Measurements from ENCODE around the gene MST1. TPM values are rescaled to one million over a fixed set of nuclear protein-coding genes. Genes with fewer than 3 reads are reported as not detected.

The MST1 gene
- total RNA-seq, 5 donors from 2014 or later (not counting 1 experiment from before 2014, with no cell fraction given): 9.9 to 16.1 (median 12.6) TPM

DNA sequence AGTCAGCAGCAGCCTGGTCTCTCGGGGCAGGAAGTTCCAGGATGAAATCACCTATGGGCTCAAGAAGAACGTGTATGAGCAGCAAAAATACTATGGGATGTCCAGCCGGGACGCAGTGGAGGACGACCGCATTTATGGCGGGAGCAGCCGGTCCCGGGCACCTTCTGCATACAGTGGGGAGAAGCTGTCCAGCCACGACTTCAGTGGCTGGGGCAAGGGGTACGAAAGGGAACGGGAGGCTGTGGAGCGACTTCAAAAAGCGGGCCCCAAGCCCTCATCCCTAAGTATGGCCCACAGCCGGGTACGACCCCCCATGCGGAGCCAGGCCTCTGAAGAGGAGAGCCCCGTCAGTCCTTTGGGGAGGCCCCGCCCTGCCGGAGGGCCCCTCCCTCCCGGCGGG is 27.3 kb downstream of the MST1 start:
- no peaks in the 10 kb centered on the region for H3K36me3 ChIP-seq (ENCODE audit: control insufficient read depth in 2 of 2, extremely low read depth in 1 of 2, insufficient read depth in 1 of 2, low read length in 1 of 2)
- H3K27me3 ChIP-seq (replicated peaks in 1 of 2; ENCODE audit: control insufficient read depth in 2 of 2, extremely low read depth in 1 of 2, insufficient read depth in 2 of 2, low read length in 1 of 2): peaks cover 0 to 45% of the 10 kb centered on the region in 2 experiments
- H3K27ac Mint-ChIP-seq: no peak overlapping the region
- no peaks in the 10 kb centered on the region for H3K4me1 Mint-ChIP-seq
- POLR2A ChIA-PET: no interaction called here
- no peaks in the 10 kb centered on the region for H3K9me3 ChIP-seq
- no peak for DNase-seq
- no peak overlapping the region for H3K4me3 Mint-ChIP-seq
- WGBS (ENCODE audit: insufficient coverage): 86% methylated on average over 19 of the region's 22 CpGs
- no peak overlapping the region for H3K27ac ChIP-seq (ENCODE audit: low read length)
- CTCF ChIA-PET: no interaction called here
- H3K4me3 ChIP-seq (ENCODE audit: control insufficient read depth in 1 of 2, extremely low read depth in 1 of 2, low read length in 1 of 2): no peak overlapping the region
- no peaks in the 10 kb centered on the region for H3K36me3 Mint-ChIP-seq
- H3K4me1 ChIP-seq (ENCODE audit: control insufficient read depth in 1 of 2, extremely low read depth in 1 of 2, insufficient read depth in 2 of 2, low read length in 2 of 2): no peaks in the 10 kb centered on the region
- ATAC-seq (replicated peaks in 1 of 4): no peak
- H3K9me3 Mint-ChIP-seq: no peaks in the 10 kb centered on the region
- peaks cover 0 to 7% of the 10 kb centered on the region in 2 donors for H3K27me3 Mint-ChIP-seq

DNA sequence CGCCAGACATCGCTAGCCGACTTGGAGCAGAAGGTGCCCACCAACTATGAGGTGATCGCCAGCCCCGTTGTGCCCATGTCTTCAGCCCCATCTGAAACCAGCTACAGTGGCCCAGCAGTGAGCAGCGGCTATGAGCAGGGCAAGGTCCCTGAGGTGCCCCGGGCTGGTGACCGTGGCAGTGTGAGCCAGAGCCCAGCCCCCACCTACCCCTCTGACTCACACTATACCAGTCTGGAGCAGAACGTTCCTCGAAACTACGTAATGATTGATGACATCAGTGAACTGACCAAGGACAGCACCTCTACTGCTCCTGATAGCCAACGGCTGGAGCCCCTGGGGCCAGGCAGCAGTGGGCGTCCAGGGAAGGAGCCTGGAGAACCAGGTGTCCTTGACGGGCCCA is 28.0 kb downstream of the MST1 start:
- ChIA-PET CTCF (no interaction called here), POLR2A (no interaction called here)
- no peaks in the 10 kb centered on the region for H3K9me3 ChIP-seq
- ATAC-seq (replicated peaks in 1 of 4) (no peak), DNase-seq (no peak)
- H3K4me1 ChIP-seq (ENCODE audit: control insufficient read depth in 1 of 2, extremely low read depth in 1 of 2, insufficient read depth in 2 of 2, low read length in 2 of 2): no peaks in the 10 kb centered on the region
- WGBS (ENCODE audit: insufficient coverage): 91% methylated on average over 14 of the region's 14 CpGs
- H3K27ac ChIP-seq (ENCODE audit: low read length): no peak overlapping the region
- Mint-ChIP-seq H3K27ac (no peak overlapping the region), H3K4me1 (peaks cover 0 to 3% (median 0%) of the 10 kb centered on the region in 3 donors), H3K27me3 (peaks cover 3 to 10% of the 10 kb centered on the region in 2 donors), H3K9me3 (no peaks in the 10 kb centered on the region), H3K36me3 (no peaks in the 10 kb centered on the region), H3K4me3 (no peak overlapping the region)
- no peaks in the 10 kb centered on the region for H3K36me3 ChIP-seq (ENCODE audit: control insufficient read depth in 2 of 2, extremely low read depth in 1 of 2, insufficient read depth in 1 of 2, low read length in 1 of 2)
- H3K27me3 ChIP-seq (replicated peaks in 1 of 2; ENCODE audit: control insufficient read depth in 2 of 2, extremely low read depth in 1 of 2, insufficient read depth in 2 of 2, low read length in 1 of 2): peaks cover 0 to 50% of the 10 kb centered on the region in 2 experiments
- H3K4me3 ChIP-seq (ENCODE audit: control insufficient read depth in 1 of 2, extremely low read depth in 1 of 2, low read length in 1 of 2): no peak overlapping the region

DNA sequence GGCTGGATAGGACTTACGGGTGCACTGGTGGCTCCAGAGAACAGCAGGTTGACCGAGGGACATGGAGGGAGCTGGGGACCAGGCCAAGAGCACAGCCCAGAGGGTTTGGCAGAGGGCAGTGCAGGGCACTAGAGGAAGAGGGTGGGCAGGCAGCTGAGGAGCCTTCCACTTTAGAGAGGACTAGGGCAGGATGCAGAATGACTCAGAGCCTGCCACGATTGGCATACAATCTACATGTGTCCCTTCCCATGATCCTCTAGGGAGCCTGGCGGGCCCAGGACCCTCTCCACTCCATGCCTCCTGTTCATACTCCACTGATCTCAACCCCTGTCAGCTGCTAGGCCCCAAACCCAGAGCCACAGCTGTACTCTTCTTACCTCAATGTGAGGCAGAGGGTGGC is 29.5 kb downstream of the MST1 start:
- Mint-ChIP-seq H3K4me1 (peaks cover 0 to 3% (median 0%) of the 10 kb centered on the region in 3 donors), H3K27ac (no peak overlapping the region), H3K27me3 (peaks cover 4 to 13% of the 10 kb centered on the region in 2 donors), H3K36me3 (no peaks in the 10 kb centered on the region), H3K9me3 (no peaks in the 10 kb centered on the region), H3K4me3 (no peak overlapping the region)
- H3K36me3 ChIP-seq (ENCODE audit: control insufficient read depth in 2 of 2, extremely low read depth in 1 of 2, insufficient read depth in 1 of 2, low read length in 1 of 2): no peaks in the 10 kb centered on the region
- H3K4me1 ChIP-seq (ENCODE audit: control insufficient read depth in 1 of 2, extremely low read depth in 1 of 2, insufficient read depth in 2 of 2, low read length in 2 of 2): no peaks in the 10 kb centered on the region
- POLR2A ChIA-PET: no interaction called here
- no peaks in the 10 kb centered on the region for H3K9me3 ChIP-seq
- no peak for DNase-seq
- H3K4me3 ChIP-seq (ENCODE audit: control insufficient read depth in 1 of 2, extremely low read depth in 1 of 2, low read length in 1 of 2): no peak overlapping the region
- H3K27ac ChIP-seq (ENCODE audit: low read length): no peak overlapping the region
- no peak for ATAC-seq (replicated peaks in 1 of 4)
- H3K27me3 ChIP-seq (replicated peaks in 1 of 2; ENCODE audit: control insufficient read depth in 2 of 2, extremely low read depth in 1 of 2, insufficient read depth in 2 of 2, low read length in 1 of 2): peaks cover 0 to 50% of the 10 kb centered on the region in 2 experiments
- 48% methylated on average over 4 of the region's 4 CpGs for WGBS (ENCODE audit: insufficient coverage)
- CTCF ChIA-PET: no interaction called here

DNA sequence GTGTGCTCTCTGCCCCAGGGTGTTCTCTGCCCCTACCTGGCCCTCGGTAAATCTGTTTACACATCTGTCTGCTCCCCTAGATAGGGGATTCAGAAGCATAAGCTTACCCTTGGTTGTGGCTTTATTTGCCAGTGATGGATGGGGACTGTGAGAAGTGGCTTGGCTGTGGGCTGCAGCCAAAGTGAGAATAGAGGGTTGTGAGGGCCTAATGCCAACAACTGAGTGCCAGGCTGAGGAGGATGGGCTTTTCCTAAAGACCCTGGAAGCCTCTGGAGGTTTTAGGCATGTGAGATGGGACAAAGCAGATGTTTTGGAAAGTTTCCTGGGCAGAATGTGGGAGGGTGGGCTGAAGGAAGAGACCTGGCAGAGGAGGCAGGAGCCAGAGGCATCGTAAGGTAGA is 30.6 kb downstream of the MST1 start:
- Mint-ChIP-seq H3K4me3 (no peak overlapping the region), H3K4me1 (peaks cover 0 to 4% (median 0%) of the 10 kb centered on the region in 3 donors), H3K36me3 (no peaks in the 10 kb centered on the region), H3K27ac (no peak overlapping the region), H3K27me3 (peaks cover 4 to 17% of the 10 kb centered on the region in 2 donors), H3K9me3 (no peaks in the 10 kb centered on the region)
- Histone ChIP-seq H3K9me3 (no peaks in the 10 kb centered on the region), H3K4me1 (ENCODE audit: control insufficient read depth in 1 of 2, extremely low read depth in 1 of 2, insufficient read depth in 2 of 2, low read length in 2 of 2) (no peaks in the 10 kb centered on the region), H3K4me3 (ENCODE audit: control insufficient read depth in 1 of 2, extremely low read depth in 1 of 2, low read length in 1 of 2) (no peak overlapping the region), H3K27ac (ENCODE audit: low read length) (no peak overlapping the region), H3K36me3 (ENCODE audit: control insufficient read depth in 2 of 2, extremely low read depth in 1 of 2, insufficient read depth in 1 of 2, low read length in 1 of 2) (no peaks in the 10 kb centered on the region), H3K27me3 (replicated peaks in 1 of 2; ENCODE audit: control insufficient read depth in 2 of 2, extremely low read depth in 1 of 2, insufficient read depth in 2 of 2, low read length in 1 of 2) (peaks cover 0 to 44% of the 10 kb centered on the region in 2 experiments)
- 78% methylated on average over 1 of the region's 2 CpGs for WGBS (ENCODE audit: insufficient coverage)
- ChIA-PET POLR2A (no interaction called here), CTCF (no interaction called here)
- ATAC-seq (replicated peaks in 1 of 4) (no peak), DNase-seq (no peak)

DNA sequence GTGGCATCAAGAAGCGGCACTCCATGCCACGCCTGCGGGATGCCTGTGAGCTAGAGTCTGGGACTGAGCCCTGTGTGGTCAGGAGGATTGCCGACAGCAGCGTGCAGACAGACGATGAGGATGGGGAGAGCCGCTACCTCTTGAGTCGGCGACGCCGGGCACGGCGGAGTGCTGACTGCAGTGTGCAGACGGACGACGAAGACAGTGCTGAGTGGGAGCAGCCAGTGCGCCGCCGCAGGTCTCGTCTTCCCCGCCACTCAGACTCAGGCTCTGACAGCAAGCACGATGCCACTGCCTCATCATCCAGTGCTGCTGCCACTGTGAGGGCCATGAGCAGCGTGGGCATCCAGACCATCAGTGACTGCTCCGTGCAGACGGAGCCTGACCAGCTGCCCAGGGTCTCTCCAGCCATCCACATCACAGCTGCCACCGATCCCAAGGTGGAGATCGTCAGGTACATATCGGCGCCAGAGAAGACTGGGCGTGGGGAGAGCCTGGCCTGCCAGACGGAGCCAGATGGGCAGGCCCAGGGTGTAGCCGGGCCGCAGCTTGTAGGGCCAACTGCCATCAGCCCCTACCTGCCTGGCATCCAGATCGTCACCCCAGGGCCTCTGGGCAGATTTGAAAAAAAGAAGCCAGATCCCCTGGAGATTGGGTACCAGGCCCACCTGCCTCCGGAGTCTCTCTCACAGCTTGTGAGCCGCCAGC is 31.9 kb downstream of the MST1 start:
- H3K4me3 ChIP-seq (ENCODE audit: control insufficient read depth in 1 of 2, extremely low read depth in 1 of 2, low read length in 1 of 2): no peak overlapping the region
- H3K27me3 ChIP-seq (replicated peaks in 1 of 2; ENCODE audit: control insufficient read depth in 2 of 2, extremely low read depth in 1 of 2, insufficient read depth in 2 of 2, low read length in 1 of 2): peaks cover 0 to 35% of the 10 kb centered on the region in 2 experiments
- Mint-ChIP-seq H3K4me1 (peaks cover 0 to 4% (median 0%) of the 10 kb centered on the region in 3 donors), H3K36me3 (no peaks in the 10 kb centered on the region), H3K9me3 (no peaks in the 10 kb centered on the region), H3K27ac (no peak overlapping the region), H3K27me3 (peaks cover 4 to 17% of the 10 kb centered on the region in 2 donors), H3K4me3 (no peak overlapping the region)
- H3K36me3 ChIP-seq (ENCODE audit: control insufficient read depth in 2 of 2, extremely low read depth in 1 of 2, insufficient read depth in 1 of 2, low read length in 1 of 2): no peaks in the 10 kb centered on the region
- H3K9me3 ChIP-seq: no peaks in the 10 kb centered on the region
- H3K4me1 ChIP-seq (ENCODE audit: control insufficient read depth in 1 of 2, extremely low read depth in 1 of 2, insufficient read depth in 2 of 2, low read length in 2 of 2): no peaks in the 10 kb centered on the region
- ATAC-seq (replicated peaks in 1 of 4) (no peak), DNase-seq (no peak)
- ChIA-PET POLR2A (no interaction called here), CTCF (no interaction called here)
- no peak overlapping the region for H3K27ac ChIP-seq (ENCODE audit: low read length)
- WGBS (ENCODE audit: insufficient coverage): 91% methylated on average over 36 of the region's 36 CpGs

DNA sequence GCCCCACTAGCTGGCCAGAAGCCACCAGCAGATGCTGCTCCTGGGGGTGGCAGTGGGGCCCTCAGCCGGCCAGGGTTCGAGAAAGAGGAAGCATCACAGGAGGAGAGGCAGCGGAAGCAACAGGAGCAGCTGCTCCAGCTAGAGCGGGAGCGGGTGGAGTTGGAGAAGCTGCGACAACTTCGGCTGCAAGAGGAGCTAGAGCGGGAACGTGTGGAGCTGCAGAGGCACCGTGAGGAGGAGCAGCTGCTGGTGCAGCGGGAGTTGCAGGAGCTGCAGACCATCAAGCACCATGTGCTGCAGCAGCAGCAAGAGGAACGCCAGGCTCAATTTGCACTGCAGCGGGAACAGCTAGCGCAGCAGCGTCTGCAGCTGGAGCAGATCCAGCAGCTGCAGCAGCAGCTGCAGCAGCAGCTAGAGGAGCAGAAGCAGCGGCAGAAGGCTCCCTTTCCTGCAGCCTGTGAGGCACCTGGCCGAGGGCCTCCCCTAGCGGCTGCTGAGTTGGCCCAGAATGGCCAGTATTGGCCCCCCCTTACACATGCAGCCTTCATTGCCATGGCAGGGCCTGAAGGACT is 32.6 kb downstream of the MST1 start:
- H3K27me3 ChIP-seq (replicated peaks in 1 of 2; ENCODE audit: control insufficient read depth in 2 of 2, extremely low read depth in 1 of 2, insufficient read depth in 2 of 2, low read length in 1 of 2): peaks cover 0 to 31% of the 10 kb centered on the region in 2 experiments
- Mint-ChIP-seq H3K4me3 (no peak overlapping the region), H3K27me3 (peaks cover 4 to 17% of the 10 kb centered on the region in 2 donors), H3K27ac (no peak overlapping the region), H3K36me3 (no peaks in the 10 kb centered on the region), H3K4me1 (peaks cover 0 to 4% (median 0%) of the 10 kb centered on the region in 3 donors), H3K9me3 (no peaks in the 10 kb centered on the region)
- no peak overlapping the region for H3K4me3 ChIP-seq (ENCODE audit: control insufficient read depth in 1 of 2, extremely low read depth in 1 of 2, low read length in 1 of 2)
- ATAC-seq (replicated peaks in 1 of 4) (peak in 1 of 4 experiments; percentile 33), DNase-seq (no peak)
- H3K4me1 ChIP-seq (ENCODE audit: control insufficient read depth in 1 of 2, extremely low read depth in 1 of 2, insufficient read depth in 2 of 2, low read length in 2 of 2): no peaks in the 10 kb centered on the region
- ChIA-PET POLR2A (no interaction called here), CTCF (no interaction called here)
- H3K36me3 ChIP-seq (ENCODE audit: control insufficient read depth in 2 of 2, extremely low read depth in 1 of 2, insufficient read depth in 1 of 2, low read length in 1 of 2): no peaks in the 10 kb centered on the region
- H3K27ac ChIP-seq (ENCODE audit: low read length): no peak overlapping the region
- H3K9me3 ChIP-seq: no peaks in the 10 kb centered on the region
- WGBS (ENCODE audit: insufficient coverage): 46% methylated on average over 18 of the region's 18 CpGs

Measured in T-cell (primary cell).